GM19238 (cell line): ENCODE data around the gene INF2.
A peak's percentile ranks its signal among the peaks of the same experiment; 100 is the strongest.

Experiments used
- DNase-seq: peaks from one replicate; pipeline ENCODE4 v3.0.0; 2011; ENCODE audit warnings: low spot score; ENCODE audit not compliant: insufficient read length

Gene INF2

GRCh38 chr14:104768437-104769323 is 79.3 kb downstream of the INF2 start:
- DNase-seq = peak; percentile 90

- DNase-seq = no peak
Measured at GRCh38 chr14:104769324-104770071, 80.1 kb downstream of the INF2 start.

GRCh38 chr14:104770072-104770579 is 80.7 kb downstream of the INF2 start:
- DNase-seq = no peak

- DNase-seq = no peak
Measured at GRCh38 chr14:104770851-104771272, 81.4 kb downstream of the INF2 start.

GRCh38 chr14:104771374-104771773 is 82.0 kb downstream of the INF2 start:
- no peak for DNase-seq
